K562 (cell line): ENCODE measurements around the gene NUBP2. TPM values are rescaled to one million over a fixed set of nuclear protein-coding genes. Genes with fewer than 3 reads are reported as not detected.

ENCODE experiments used
- CTBP1 ChIP-seq: fragments of 450-650 bp; IDR thresholded peaks from 2 replicates; pipeline ENCODE4 v1.6.1; 2016; ENCODE audit warnings: borderline replicate concordance
- GATAD2B ChIP-seq: fragments of 450-650 bp; IDR thresholded peaks from 2 replicates; pipeline ENCODE4 v1.6.1; 2017; ENCODE audit warnings: mild to moderate bottlenecking, borderline replicate concordance
- HMG20A ChIP-seq: fragments of 450-650 bp; formaldehyde crosslinking; conservative IDR thresholded peaks from 2 replicates; pipeline ENCODE4 v1.4.0; 2020; ENCODE audit warnings: mild to moderate bottlenecking, mixed read lengths
- KLF13 ChIP-seq: fragments of 450-650 bp; IDR thresholded peaks from 2 replicates; pipeline ENCODE4 v1.6.1; 2016; ENCODE audit warnings: missing genetic modification characterization, low read depth, mild to moderate bottlenecking, missing compliant biosample characterization, moderate library complexity, borderline replicate concordance
- L3MBTL2 ChIP-seq: fragments of 450-650 bp; IDR thresholded peaks from 2 replicates; pipeline ENCODE4 v1.6.1; 2016; ENCODE audit warnings: mild to moderate bottlenecking, moderate library complexity
- NONO ChIP-seq, 2 experiments: fragments of 200-400 bp in 1 of 2; fragments of 450-650 bp in 1 of 2; formaldehyde crosslinking in 1 of 2; IDR thresholded peaks; 2 replicates each; pipeline ENCODE4 v1.6.1; 2017; ENCODE audit warnings: low read depth in 2 of 2, mild to moderate bottlenecking in 2 of 2, moderate library complexity in 2 of 2, low read length in 1 of 2
- SIN3A ChIP-seq, 2 experiments: fragments of 150-350 bp in 1 of 2; IDR thresholded peaks; 2 replicates each; pipeline ENCODE4 v1.6.1; 2011 to 2016; ENCODE audit warnings: borderline replicate concordance in 2 of 2, low read depth in 2 of 2, low read length in 2 of 2, mild to moderate bottlenecking in 2 of 2, moderate library complexity in 2 of 2; ENCODE audit not compliant: control insufficient read depth in 1 of 2
- ZBTB1 ChIP-seq: sonication (generic); formaldehyde crosslinking; IDR thresholded peaks from 2 replicates; pipeline ENCODE4 v1.8.1; 2023; ENCODE audit warnings: missing genetic modification reagents, low read depth, mild to moderate bottlenecking, borderline replicate concordance
- ZNF165 ChIP-seq: fragments of 250-450 bp; sonication (Bioruptor Pico); IDR thresholded peaks from 2 replicates; pipeline ENCODE4 v1.4.0; 2020; ENCODE audit warnings: borderline replicate concordance
- ZNF174 ChIP-seq: fragments of 250-450 bp; sonication (Bioruptor Pico); IDR thresholded peaks from 2 replicates; pipeline ENCODE4 v1.4.0; 2020; ENCODE audit warnings: mild to moderate bottlenecking
- polyA plus RNA-seq, 8 experiments: library from polyadenylated mRNA; depleted of rRNA in 4 of 8; stranded (reverse) in 5 of 8; unstranded in 3 of 8; fragments of >200 nt; fragmentation: Nextera tagmentation in 2 of 8; fragmentation: Illumina TruSeq in 1 of 8; extraction: Ambion mirVana in 2 of 8; extraction: Trizol in 1 of 8; gene quantifications; 2 replicates each; pipeline versions ENCODE4 v1.2.1 to v1.2.3, GENCODE V29; 2011 to 2014; ENCODE audit warnings: inconsistent platforms in 1 of 8, missing spikeins in 1 of 8
- total RNA-seq, 7 experiments: library from RNA; depleted of rRNA in 6 of 7; stranded (reverse); fragments of >200 nt in 6 of 7; fragmentation: Illumina TruSeq in 2 of 7; extraction: Trizol in 2 of 7; gene quantifications; 2 replicates each; pipeline versions ENCODE4 v1.2.1 to v1.2.3, GENCODE V29; 2011 to 2021; ENCODE audit warnings: low replicate concordance in 1 of 7
- TF ChIP-seq, protein P1 (sequence below), 2 experiments: fragments of 450-650 bp in 1 of 2; sonication (generic) in 1 of 2; formaldehyde crosslinking; conservative IDR thresholded peaks; 2 replicates each; pipeline versions ENCODE4 v1.4.0 to v1.8.1; 2020 to 2022; ENCODE audit warnings: mild to moderate bottlenecking in 1 of 2, missing genetic modification reagents in 1 of 2
- TF ChIP-seq, protein P2 (sequence below), 2 experiments: IDR thresholded peaks; 2 replicates each; pipeline ENCODE4 v1.6.1; 2011; ENCODE audit warnings: borderline replicate concordance in 1 of 2, control low read depth in 1 of 2, low read depth in 1 of 2, low read length in 1 of 2, mild to moderate bottlenecking in 1 of 2, mixed read lengths in 1 of 2, moderate library complexity in 1 of 2; ENCODE audit not compliant: insufficient read depth in 1 of 2, insufficient read length in 1 of 2, poor library complexity in 1 of 2, severe bottlenecking in 1 of 2; ENCODE audit errors: extremely low read depth in 1 of 2
- TF ChIP-seq, protein P3 (sequence below), 3 experiments: IDR thresholded peaks in 2 of 3; conservative IDR thresholded peaks in 1 of 3; 2 replicates each; pipeline ENCODE4 v1.5.1; 2011 to 2012; ENCODE audit warnings: low read length in 3 of 3, mild to moderate bottlenecking in 3 of 3, control low read depth in 2 of 3, improper control_type of control experiment in 1 of 3, inconsistent platforms in 1 of 3, low read depth in 1 of 3, mixed read lengths in 1 of 3, moderate library complexity in 1 of 3; ENCODE audit not compliant: insufficient read depth in 2 of 3
- TF ChIP-seq, protein P4 (sequence below): sonication (generic); formaldehyde crosslinking; IDR thresholded peaks from 2 replicates; pipeline ENCODE4 v1.8.0; 2022; ENCODE audit warnings: mild to moderate bottlenecking, missing genetic modification reagents
- TF ChIP-seq, protein P5 (sequence below): fragments of 450-650 bp; IDR thresholded peaks from 2 replicates; pipeline ENCODE4 v1.7.1; 2018; ENCODE audit warnings: mild to moderate bottlenecking, low read depth; ENCODE audit not compliant: partially characterized antibody

The NUBP2 gene
- total and polyA plus RNA-seq, 9 of the 15 experiments (the other 6 are each of a cell fraction or from before 2014, with no cell fraction given) = 1.8 to 115 (median 24.0) TPM

DNA sequence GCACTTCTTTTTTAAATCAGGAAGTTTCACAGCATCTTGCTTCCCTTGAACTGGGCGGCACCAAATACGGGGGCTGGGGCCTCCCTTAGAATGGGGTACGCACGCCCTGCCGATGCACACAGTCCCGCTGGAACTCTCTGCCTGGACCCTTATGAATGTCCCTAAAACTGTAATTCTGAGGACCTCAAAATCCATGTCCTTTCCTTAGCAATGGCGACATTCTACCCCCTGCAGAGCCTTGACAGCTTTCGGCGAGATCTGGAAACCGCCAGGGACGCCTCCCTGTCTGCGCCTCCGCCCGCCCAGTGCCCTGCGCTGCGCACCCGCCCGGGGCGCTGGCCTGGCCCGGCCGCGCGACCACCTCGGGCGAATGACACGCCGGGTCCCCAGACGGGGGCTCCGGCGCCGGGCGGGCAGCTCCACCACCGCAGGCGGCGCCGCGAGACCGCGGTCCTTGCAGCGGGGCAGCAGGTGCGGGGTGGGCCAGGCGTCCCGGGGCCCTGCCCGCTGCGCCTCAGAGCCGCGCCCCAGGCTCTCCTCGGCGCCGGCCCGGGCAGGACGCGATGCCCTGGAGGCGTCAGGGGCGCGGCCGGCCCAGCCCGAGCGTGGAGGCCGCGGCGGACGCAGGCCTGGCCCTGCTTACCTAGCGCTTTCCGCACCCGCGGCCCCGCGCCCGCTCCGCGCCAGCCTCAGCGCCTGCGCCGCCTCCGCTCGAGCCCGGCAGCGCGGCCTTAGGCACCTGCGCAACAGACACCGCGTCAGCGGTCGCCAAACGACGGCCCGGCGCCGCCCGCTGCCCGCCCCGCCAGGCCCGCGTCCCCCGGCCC, 43.3 kb downstream of the NUBP2 start (continued):
- TF ChIP-seq GATAD2B (peak; percentile 81; the same call in 1 of the 2 replicates), SIN3A (IDR thresholded peaks at IDR 0.05; ENCODE audit: borderline replicate concordance in 2 of 2, control insufficient read depth in 1 of 2, low read depth in 2 of 2, low read length in 2 of 2) (peak in 1 of 2 experiments; percentile 61; a peak in 1 of 4 replicates), ZNF165 (CRISPR knock-in tag) (no peak), KLF13 (tag) (no peak), CTBP1 (no peak; the same call in none of the 2 replicates), ZBTB1 (CRISPR knock-in tag) (0 out of 2 replicates have a peak, but pooled peaks have one; percentile 34), L3MBTL2 (no peak), ZNF174 (CRISPR knock-in tag) (no peak), NONO (IDR thresholded peaks at IDR 0.05; ENCODE audit: low read depth in 2 of 2, low read length in 1 of 2) (0 out of 4 replicates have a peak, but pooled peaks of 1 of the 2 experiments have one; percentile 35), HMG20A (CRISPR knock-in tag) (no peak)
- TF ChIP-seq, protein P1, sequence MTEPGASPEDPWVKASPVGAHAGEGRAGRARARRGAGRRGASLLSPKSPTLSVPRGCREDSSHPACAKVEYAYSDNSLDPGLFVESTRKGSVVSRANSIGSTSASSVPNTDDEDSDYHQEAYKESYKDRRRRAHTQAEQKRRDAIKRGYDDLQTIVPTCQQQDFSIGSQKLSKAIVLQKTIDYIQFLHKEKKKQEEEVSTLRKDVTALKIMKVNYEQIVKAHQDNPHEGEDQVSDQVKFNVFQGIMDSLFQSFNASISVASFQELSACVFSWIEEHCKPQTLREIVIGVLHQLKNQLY (CRISPR knock-in tag; conservative IDR thresholded peaks at IDR 0.05) = no peak
- TF ChIP-seq, protein P2, sequence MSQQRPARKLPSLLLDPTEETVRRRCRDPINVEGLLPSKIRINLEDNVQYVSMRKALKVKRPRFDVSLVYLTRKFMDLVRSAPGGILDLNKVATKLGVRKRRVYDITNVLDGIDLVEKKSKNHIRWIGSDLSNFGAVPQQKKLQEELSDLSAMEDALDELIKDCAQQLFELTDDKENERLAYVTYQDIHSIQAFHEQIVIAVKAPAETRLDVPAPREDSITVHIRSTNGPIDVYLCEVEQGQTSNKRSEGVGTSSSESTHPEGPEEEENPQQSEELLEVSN (IDR thresholded peaks at IDR 0.05; ENCODE audit: borderline replicate concordance in 1 of 2, extremely low read depth in 1 of 2, insufficient read depth in 1 of 2, insufficient read length in 1 of 2, low read depth in 1 of 2, low read length in 1 of 2, poor library complexity in 1 of 2, severe bottlenecking in 1 of 2) = peak in 1 of 2 experiments; percentile 88
- TF ChIP-seq, protein P3, sequence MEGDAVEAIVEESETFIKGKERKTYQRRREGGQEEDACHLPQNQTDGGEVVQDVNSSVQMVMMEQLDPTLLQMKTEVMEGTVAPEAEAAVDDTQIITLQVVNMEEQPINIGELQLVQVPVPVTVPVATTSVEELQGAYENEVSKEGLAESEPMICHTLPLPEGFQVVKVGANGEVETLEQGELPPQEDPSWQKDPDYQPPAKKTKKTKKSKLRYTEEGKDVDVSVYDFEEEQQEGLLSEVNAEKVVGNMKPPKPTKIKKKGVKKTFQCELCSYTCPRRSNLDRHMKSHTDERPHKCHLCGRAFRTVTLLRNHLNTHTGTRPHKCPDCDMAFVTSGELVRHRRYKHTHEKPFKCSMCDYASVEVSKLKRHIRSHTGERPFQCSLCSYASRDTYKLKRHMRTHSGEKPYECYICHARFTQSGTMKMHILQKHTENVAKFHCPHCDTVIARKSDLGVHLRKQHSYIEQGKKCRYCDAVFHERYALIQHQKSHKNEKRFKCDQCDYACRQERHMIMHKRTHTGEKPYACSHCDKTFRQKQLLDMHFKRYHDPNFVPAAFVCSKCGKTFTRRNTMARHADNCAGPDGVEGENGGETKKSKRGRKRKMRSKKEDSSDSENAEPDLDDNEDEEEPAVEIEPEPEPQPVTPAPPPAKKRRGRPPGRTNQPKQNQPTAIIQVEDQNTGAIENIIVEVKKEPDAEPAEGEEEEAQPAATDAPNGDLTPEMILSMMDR (IDR thresholded peaks at IDR 0.05 in 2 of 3, conservative IDR thresholded peaks at IDR 0.05 in 1 of 3; ENCODE audit: insufficient read depth in 2 of 3, low read depth in 1 of 3, low read length in 3 of 3) = peak in 1 of 3 experiments; percentile 27; a peak in 1 of 6 replicates
- TF ChIP-seq, protein P4, sequence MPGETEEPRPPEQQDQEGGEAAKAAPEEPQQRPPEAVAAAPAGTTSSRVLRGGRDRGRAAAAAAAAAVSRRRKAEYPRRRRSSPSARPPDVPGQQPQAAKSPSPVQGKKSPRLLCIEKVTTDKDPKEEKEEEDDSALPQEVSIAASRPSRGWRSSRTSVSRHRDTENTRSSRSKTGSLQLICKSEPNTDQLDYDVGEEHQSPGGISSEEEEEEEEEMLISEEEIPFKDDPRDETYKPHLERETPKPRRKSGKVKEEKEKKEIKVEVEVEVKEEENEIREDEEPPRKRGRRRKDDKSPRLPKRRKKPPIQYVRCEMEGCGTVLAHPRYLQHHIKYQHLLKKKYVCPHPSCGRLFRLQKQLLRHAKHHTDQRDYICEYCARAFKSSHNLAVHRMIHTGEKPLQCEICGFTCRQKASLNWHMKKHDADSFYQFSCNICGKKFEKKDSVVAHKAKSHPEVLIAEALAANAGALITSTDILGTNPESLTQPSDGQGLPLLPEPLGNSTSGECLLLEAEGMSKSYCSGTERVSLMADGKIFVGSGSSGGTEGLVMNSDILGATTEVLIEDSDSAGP = no peak
- TF ChIP-seq, protein P5, sequence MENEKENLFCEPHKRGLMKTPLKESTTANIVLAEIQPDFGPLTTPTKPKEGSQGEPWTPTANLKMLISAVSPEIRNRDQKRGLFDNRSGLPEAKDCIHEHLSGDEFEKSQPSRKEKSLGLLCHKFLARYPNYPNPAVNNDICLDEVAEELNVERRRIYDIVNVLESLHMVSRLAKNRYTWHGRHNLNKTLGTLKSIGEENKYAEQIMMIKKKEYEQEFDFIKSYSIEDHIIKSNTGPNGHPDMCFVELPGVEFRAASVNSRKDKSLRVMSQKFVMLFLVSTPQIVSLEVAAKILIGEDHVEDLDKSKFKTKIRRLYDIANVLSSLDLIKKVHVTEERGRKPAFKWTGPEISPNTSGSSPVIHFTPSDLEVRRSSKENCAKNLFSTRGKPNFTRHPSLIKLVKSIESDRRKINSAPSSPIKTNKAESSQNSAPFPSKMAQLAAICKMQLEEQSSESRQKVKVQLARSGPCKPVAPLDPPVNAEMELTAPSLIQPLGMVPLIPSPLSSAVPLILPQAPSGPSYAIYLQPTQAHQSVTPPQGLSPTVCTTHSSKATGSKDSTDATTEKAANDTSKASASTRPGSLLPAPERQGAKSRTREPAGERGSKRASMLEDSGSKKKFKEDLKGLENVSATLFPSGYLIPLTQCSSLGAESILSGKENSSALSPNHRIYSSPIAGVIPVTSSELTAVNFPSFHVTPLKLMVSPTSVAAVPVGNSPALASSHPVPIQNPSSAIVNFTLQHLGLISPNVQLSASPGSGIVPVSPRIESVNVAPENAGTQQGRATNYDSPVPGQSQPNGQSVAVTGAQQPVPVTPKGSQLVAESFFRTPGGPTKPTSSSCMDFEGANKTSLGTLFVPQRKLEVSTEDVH = no peak
